Embryonic facial prominence (tissue), 1 donor: ENCODE measurements around the gene DMRT2.
A peak's percentile ranks its signal among the peaks of the same experiment; 100 is the strongest.

Experiments used
- DNase-seq: peaks from one replicate; pipeline ENCODE4 v3.0.0-alpha.2; 2016; ENCODE audit errors: extremely low spot score

Gene DMRT2

GRCh38 chr9:1047591-1048230 is 2.4 kb upstream of the DMRT2 start:
- DNase-seq = no peak

GRCh38 chr9:1048231-1048619 is 1.9 kb upstream of the DMRT2 start:
- no peak for DNase-seq

GRCh38 chr9:1048811-1049210 is 1.3 kb upstream of the DMRT2 start:
- DNase-seq = no peak

- DNase-seq = no peak
Observed at GRCh38 chr9:1049641-1050040, 516 bp upstream of the DMRT2 start.

- no peak for DNase-seq
Observed at GRCh38 chr9:1051210-1051583, 1.0 kb downstream of the DMRT2 start.

GRCh38 chr9:1051584-1052275 is 1.6 kb downstream of the DMRT2 start:
- DNase-seq = no peak

GRCh38 chr9:1052365-1053281 is 2.5 kb downstream of the DMRT2 start:
- DNase-seq = no peak

- no peak for DNase-seq
Observed at GRCh38 chr9:1053282-1053621, 3.1 kb downstream of the DMRT2 start.

- DNase-seq = no peak
Observed at GRCh38 chr9:1053986-1054425, 3.8 kb downstream of the DMRT2 start.

- DNase-seq = no peak
Observed at GRCh38 chr9:1055166-1055565, 5.0 kb downstream of the DMRT2 start.

GRCh38 chr9:1057910-1058309 is 7.8 kb downstream of the DMRT2 start:
- no peak for DNase-seq

- DNase-seq = no peak
Observed at GRCh38 chr9:1058826-1059487, 8.8 kb downstream of the DMRT2 start.

- DNase-seq = no peak
Observed at GRCh38 chr9:1065130-1065529, 15.0 kb downstream of the DMRT2 start.

GRCh38 chr9:1070692-1071091 is 20.5 kb downstream of the DMRT2 start:
- no peak for DNase-seq

GRCh38 chr9:1071730-1072129 is 21.6 kb downstream of the DMRT2 start:
- DNase-seq = no peak

- no peak for DNase-seq
Observed at GRCh38 chr9:1073497-1073896, 23.3 kb downstream of the DMRT2 start.

GRCh38 chr9:1077616-1078015 is 27.5 kb downstream of the DMRT2 start:
- DNase-seq = no peak

- DNase-seq = peak; percentile 19
Observed at GRCh38 chr9:1083325-1083913, 33.3 kb downstream of the DMRT2 start.

- no peak for DNase-seq
Observed at GRCh38 chr9:1085086-1085485, 34.9 kb downstream of the DMRT2 start.

GRCh38 chr9:1086517-1086916 is 36.4 kb downstream of the DMRT2 start:
- DNase-seq = no peak

GRCh38 chr9:1087120-1087881 is 37.1 kb downstream of the DMRT2 start:
- no peak for DNase-seq
